Stimulated activated CD8-positive, alpha-beta memory T cell treated with anti-CD3 and anti-CD28 coated beads, Interleukin-2, amount 100 ng/mL, for 48 hours (primary cell): ENCODE results near the gene MSMO1.
"Not testable (repeated sequence)": the region's sequence is repeated elsewhere in the genome, so short reads cannot be mapped to it uniquely, and the experiment has no call there.

Experiments
- DNase-seq, 2 donors: peaks; one replicate each; pipeline ENCODE4 v3.0.0-alpha.2; 2020; ENCODE audit warnings: low read depth in 2 of 2

Gene MSMO1

GRCh38 chr4:165327211-165328100, at the start of gene MSMO1:
MSMO1 (plus strand) TSS chr4:165327669; CDS start chr4:165333371, 5,702 bp downstream.
- DNase-seq, result peak; percentile 96

DNA sequence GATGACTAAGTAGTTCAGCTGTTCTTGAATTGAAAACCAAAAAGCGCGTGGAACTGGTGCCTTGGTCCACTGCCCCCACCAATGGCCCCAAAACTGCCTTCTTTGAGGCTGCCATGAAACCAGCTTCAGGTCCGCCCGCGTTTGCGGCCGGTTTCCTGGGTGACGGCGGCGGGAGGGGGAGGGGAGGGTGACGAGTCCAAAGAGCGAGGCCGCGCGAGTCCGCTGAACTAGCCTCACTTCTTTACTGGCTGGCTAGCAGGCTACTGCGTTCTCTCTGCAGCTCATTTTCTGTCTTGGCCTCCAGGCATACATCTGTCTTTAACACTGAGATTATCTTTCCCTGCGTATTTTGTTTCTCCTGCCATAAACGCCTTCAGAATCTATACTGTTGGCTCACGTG, 47.9 kb upstream of the MSMO1 start:
- DNase-seq, result not testable (repeated sequence)

GRCh38 chr4:165284697-165285096, 42.8 kb upstream of the MSMO1 start:
- DNase-seq, result not testable (repeated sequence)

GRCh38 chr4:165286619-165287340, 40.7 kb upstream of the MSMO1 start:
- not testable (repeated sequence) for DNase-seq

DNA sequence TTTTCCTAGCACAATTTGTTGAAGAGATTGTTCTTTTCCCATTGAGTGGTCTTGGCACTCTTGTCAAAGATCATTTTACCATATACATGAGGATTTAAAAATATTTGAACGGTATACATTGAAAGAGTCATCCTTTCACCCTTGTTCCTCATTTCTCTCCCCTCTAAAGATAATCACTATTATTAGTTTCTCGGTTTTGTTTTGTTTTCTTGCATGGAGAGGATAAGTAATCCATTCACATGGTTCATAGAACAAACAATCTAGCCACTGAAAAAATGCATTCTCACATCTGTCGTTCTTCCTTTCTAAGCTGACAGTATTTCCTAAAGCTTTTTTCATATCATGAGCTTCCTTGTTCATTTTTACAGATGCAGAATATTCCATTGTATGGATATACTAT, 39.2 kb upstream of the MSMO1 start:
- DNase-seq, result no peak

GRCh38 chr4:165288639-165289422, 38.6 kb upstream of the MSMO1 start:
- DNase-seq, result no peak

- DNase-seq, result no peak
Observed at GRCh38 chr4:165289423-165289785, 38.1 kb upstream of the MSMO1 start.

- no peak for DNase-seq
Observed at GRCh38 chr4:165293061-165293460, 34.4 kb upstream of the MSMO1 start.

GRCh38 chr4:165293927-165294649, 33.4 kb upstream of the MSMO1 start:
- DNase-seq, result no peak

DNA sequence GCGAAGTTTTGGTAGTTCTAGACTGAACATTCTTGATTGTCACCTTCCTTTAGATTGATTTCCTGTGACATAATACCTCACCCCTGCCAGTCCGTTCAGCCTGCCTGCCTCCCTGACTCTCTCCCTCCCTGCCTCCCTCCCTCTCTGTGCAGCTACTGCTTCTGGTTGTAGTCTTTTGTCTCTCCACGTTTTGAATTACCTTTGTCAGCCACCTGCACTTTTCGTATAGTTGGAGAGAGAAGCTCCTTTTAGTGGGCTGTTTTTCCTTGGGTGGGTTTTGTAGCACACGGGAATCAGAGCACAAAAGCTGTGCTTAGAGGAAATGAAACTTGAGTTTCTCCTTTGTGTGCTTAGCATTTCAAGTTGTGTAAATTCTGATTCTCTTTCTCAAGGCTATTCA, 32.6 kb upstream of the MSMO1 start:
- no peak for DNase-seq

DNA sequence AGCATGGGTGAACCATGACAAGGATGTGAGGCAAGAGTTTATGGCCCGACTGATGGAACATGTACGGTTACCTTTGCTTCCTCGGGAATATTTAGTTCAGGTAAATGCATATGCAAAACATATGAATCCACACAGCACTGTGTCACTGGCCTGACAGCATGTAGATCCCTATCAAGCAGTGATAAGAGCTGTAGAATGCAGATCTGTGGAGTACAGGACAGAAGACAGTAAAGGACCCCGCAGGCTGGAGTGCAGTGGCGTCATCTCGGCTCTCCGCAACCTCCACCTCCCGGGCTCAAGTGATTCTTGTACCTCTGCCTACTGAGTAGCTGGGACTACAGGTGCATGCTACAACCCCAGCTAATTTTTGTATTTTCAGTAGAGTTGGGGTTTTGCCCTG, 29.8 kb upstream of the MSMO1 start:
- DNase-seq, result no peak

- no peak for DNase-seq
Observed at GRCh38 chr4:165299399-165300060, 27.9 kb upstream of the MSMO1 start.

DNA sequence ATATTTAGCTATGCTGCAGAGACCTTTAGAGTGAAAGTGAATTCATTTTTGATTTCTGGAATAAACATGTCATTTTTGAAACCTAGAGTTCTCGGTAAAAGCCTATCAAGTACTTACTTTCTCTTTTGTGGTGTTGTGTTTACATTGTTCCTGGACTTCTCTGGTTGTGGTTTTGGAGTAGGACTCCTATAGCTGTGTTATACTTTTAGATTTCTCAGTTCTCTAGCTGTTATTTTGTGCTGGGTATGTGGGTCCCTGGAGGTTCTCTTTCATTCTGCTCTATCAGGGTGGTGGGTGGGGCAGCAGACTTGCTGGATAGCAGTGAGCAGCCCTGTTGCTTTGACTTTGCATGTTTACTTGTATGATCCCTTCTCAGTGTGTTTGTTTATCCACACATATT, 25.6 kb upstream of the MSMO1 start:
- no peak for DNase-seq

DNA sequence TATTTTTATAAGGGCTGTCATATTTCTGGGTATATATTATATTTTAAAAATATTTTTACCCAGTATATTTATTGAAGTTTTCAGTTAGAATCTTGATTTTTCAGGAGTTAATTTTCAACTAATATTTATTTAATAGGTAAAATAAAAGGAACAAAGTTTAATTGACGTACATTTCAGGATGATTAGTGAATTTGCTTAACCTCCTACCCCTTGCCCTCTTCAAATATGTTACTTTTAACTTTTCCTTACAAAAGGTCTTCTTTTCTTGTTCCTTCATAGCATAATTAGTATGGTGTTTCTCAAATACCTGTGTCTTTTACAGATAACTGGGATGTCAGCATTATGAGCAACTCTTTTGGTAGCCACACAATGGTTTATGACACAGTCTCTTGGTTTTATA, 24.8 kb upstream of the MSMO1 start:
- no peak for DNase-seq

DNA sequence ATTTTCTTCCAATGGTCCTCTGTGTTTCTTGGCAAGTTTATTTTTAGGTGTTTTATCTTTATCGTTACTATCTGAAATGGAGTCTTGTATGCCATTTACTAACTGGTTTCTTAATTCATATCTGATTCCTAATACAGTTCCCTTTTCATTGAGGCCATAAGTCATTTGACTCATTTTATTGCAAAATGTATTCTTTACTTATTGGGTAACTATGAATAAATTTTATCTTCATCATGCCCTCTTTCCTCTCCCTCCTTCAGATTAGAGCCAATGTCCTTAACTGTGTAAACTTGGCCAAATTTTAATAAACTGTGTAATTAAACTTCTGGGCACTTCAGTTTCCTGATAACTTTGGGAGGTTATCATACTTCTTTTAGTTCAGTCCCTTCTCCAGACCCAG, 19.3 kb upstream of the MSMO1 start:
- DNase-seq, result no peak

- DNase-seq, result no peak
Observed at GRCh38 chr4:165308606-165309005, 18.9 kb upstream of the MSMO1 start.

DNA sequence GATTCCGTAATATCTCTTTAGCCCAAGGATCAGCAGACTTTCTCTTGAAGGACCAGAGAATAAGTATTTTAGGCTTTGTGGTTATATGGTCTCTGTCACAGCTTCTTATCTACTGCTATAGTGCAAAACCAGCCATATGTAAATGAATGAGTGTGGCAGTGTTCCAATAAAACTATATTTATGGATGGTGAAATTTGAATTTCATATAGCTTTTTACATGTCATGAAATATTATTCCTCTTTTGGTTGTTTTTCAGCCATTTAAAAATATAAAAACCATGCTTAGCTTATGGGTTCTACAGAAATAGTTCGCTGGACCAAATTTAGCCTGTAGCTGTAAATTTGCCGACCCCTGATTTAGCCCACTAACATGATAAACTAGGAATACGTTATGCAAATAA, 18.0 kb upstream of the MSMO1 start:
- DNase-seq, result no peak

GRCh38 chr4:165312506-165312905, 15.0 kb upstream of the MSMO1 start:
- no peak for DNase-seq

DNA sequence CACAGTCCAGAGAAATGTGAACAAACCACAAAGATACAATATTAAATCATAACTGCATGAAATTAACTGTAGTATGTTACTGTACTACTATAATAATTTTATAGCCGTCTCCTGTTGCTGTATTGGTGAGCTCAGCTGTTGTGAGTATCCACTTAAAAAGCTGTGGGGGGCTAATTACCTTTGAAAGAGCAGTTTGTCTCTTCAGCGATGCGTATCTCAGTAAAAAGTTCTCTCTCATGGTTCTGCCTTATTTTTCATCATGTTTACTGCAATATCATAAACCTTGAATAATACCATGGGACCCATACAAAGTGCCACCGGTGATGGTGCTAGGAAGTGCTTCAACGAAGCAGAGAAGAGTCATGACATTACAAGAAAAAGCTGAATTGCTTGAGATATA, 8.4 kb upstream of the MSMO1 start:
- DNase-seq, result no peak

GRCh38 chr4:165319509-165319908, 8.0 kb upstream of the MSMO1 start:
- no peak for DNase-seq
